ES-I3 (cell line): ENCODE results near the gene MTX1.
A peak's percentile ranks its signal among the peaks of the same experiment; 100 is the strongest.
"Not testable (repeated sequence)": the region's sequence is repeated elsewhere in the genome, so short reads cannot be mapped to it uniquely, and the experiment has no call there.

Experiments
- H3K36me3 ChIP-seq: 2 replicates; pipeline ENCODE4 v1.6.1; 2013; ENCODE audit warnings: mild to moderate bottlenecking, low read length, control low read depth, moderate library complexity; ENCODE audit not compliant: insufficient read depth
- H3K4me1 ChIP-seq: 2 replicates; pipeline ENCODE4 v1.6.1; 2013; ENCODE audit warnings: mild to moderate bottlenecking, control low read depth, low read length; ENCODE audit not compliant: insufficient read depth
- H3K9ac ChIP-seq: 2 replicates; pipeline ENCODE4 v1.6.1; 2013; ENCODE audit warnings: low read depth, mild to moderate bottlenecking, low read length, moderate library complexity
- H3K9me3 ChIP-seq: 2 replicates; pipeline ENCODE4 v1.6.1; 2013; ENCODE audit warnings: mild to moderate bottlenecking, low read length, moderate library complexity; ENCODE audit not compliant: control insufficient read depth, insufficient read depth

Gene MTX1

GRCh38 chr1:155220211-155220965, 11.9 kb downstream of the MTX1 start:
- H3K9ac ChIP-seq, H3K36me3 ChIP-seq, H3K9me3 ChIP-seq: not testable (repeated sequence)
- peaks cover 11% of the 10 kb centered on the region for H3K4me1 ChIP-seq

DNA sequence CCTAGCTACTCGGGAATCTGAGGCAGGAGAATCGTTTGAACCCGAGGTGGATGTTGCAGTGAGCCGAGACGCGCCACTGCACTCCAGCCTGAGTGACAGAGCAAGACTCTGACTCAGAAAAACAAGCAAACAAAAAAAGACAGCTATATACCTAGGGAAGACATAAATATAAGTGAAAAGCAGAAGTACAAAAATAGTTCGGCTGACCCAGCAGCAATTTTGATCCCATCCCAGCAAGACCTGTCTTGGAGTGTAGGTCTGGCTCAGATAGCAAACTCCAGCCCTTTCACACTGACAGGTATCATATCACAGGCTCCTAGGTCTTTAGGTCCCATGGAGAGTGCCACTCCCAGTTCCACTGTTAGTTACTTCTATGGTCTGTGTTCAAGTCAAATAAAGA, 14.6 kb downstream of the MTX1 start:
- peaks cover 22% of the 10 kb centered on the region for H3K4me1 ChIP-seq
- no peaks in the 10 kb centered on the region for H3K36me3 ChIP-seq
- H3K9me3 ChIP-seq = no peaks in the 10 kb centered on the region
- no peak overlapping the region for H3K9ac ChIP-seq

- H3K9me3 ChIP-seq, H3K36me3 ChIP-seq, H3K9ac ChIP-seq: not testable (repeated sequence)
- peaks cover 22% of the 10 kb centered on the region for H3K4me1 ChIP-seq
Observed at GRCh38 chr1:155225404-155225759, 16.9 kb downstream of the MTX1 start.

GRCh38 chr1:155226188-155226909, 17.9 kb downstream of the MTX1 start:
- Histone ChIP-seq H3K36me3 (no peaks in the 10 kb centered on the region), H3K9ac (peak overlapping the region; percentile 77), H3K4me1 (peaks cover 22% of the 10 kb centered on the region), H3K9me3 (no peaks in the 10 kb centered on the region)

GRCh38 chr1:155226910-155227260, 18.4 kb downstream of the MTX1 start:
- Histone ChIP-seq H3K9me3 (no peaks in the 10 kb centered on the region), H3K9ac (peak overlapping the region; percentile 77), H3K36me3 (no peaks in the 10 kb centered on the region), H3K4me1 (peaks cover 22% of the 10 kb centered on the region)

DNA sequence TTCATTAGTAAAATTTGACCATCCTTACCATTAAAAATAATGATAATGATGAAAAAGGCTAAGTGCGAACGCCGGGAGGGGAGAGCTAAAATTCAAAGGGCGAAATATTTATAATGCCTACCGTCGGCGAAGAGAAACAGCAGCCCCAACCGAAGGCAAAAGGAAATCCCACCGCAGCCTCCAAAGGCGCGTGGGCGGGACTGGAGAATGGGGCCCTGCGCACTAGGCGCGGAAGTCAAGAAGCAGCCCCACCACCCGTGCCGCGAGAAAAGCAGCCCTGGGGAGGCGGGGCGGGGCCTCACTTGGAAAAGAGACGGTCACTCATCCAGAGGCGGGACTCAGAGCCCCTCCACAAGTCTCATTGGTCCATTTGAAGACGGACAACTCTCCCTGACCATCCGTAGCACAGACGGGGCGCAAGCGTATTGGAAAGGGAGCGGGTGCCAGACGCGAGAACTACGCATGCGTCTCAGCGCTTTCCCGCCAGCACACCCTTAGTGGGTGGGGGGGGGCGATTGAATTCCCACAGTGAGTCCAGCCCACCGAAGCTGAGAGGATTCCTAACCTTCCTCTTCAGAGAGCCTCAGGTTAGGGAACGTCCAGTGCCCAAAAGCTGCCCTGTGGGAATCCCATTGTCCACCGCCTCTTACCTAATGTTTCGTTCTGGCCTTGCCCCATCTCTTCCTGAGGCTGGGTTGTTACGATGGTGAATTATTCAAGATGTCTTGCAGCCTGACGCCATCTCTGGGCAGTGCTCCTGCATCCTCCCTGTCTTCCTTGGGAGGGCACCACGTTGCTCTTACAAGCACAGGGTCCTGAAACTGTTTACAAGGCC, 19.0 kb downstream of the MTX1 start:
- peaks cover 22% of the 10 kb centered on the region for H3K4me1 ChIP-seq
- no peaks in the 10 kb centered on the region for H3K9me3 ChIP-seq
- H3K9ac ChIP-seq = peak overlapping the region; percentile 77
- no peaks in the 10 kb centered on the region for H3K36me3 ChIP-seq

- H3K4me1 ChIP-seq = peaks cover 22% of the 10 kb centered on the region
- peak overlapping the region; percentile 64 for H3K9ac ChIP-seq
- no peaks in the 10 kb centered on the region for H3K9me3 ChIP-seq
- H3K36me3 ChIP-seq = no peaks in the 10 kb centered on the region
Observed at GRCh38 chr1:155228096-155228427, 19.6 kb downstream of the MTX1 start.

GRCh38 chr1:155231302-155231701, 22.8 kb downstream of the MTX1 start:
- H3K9ac ChIP-seq, H3K36me3 ChIP-seq, H3K4me1 ChIP-seq, H3K9me3 ChIP-seq: not testable (repeated sequence)

DNA sequence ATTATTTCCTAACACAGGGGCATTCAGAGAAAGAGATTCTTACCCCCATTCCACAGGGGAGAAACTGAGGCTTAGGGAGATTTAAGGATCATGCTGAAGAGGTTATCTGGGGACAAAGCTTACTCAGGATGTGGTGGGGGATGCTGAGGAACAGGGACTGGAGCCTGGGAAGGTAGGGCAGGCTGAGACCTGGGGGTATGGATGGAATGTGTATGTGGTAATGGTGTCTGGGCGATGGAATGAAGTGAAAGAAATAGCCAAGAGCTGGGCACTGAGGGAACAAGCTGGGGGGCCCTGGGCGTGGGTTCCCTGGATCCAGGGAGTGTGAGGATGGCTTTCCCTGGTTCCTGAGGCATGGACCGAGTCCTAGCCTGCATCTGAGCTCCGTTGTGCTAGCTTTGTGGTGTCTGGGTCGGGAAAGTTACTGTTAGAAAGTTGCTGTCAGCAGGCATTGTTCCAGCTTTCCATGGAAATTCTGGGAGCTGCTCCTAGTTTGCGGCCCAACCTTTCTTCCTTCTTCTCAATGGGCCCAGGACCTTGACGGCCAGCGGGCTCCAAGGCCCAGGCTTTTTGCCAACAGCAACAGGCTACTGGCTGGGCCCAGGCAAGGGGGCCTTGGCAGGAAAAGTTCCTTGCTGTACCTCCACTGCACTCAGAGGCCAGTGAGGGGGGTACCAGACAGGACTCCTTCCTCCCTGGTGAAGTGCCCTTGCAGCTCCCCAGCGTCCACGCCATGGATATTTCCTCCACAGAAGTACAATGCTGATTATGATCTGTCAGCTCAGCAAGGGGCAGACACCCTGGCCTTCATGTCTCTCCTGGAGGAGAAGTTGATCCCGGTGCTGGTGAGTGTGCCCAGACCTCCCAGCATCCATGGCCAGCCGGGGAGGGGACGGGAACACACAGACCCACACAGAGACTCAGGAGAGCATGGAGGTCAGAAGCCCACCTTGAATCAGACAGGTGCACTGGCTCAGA, 23.8 kb downstream of the MTX1 start:
- not testable (repeated sequence) for H3K4me1 ChIP-seq, H3K9ac ChIP-seq, H3K9me3 ChIP-seq, H3K36me3 ChIP-seq

- H3K9me3 ChIP-seq, H3K36me3 ChIP-seq, H3K4me1 ChIP-seq, H3K9ac ChIP-seq: not testable (repeated sequence)
Observed at GRCh38 chr1:155233502-155233901, 25.0 kb downstream of the MTX1 start.

DNA sequence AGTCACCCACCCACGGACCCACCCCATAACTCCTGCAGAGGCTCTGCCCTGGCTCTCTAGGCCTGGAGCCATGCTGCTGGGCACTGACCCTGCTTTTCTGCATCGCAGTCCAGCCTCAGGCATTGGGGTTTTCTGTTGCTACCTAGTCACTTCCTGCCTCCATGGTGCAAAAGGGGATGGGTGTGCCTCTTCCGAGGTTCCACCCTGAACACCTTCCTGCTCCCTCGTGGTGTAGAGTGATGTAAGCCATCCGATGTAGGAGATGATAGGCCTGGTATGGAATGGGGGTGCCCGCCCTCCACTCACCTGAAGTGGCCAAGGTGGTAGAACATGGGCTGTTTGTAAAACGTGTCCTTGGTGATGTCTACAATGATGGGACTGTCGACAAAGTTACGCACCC, 26.9 kb downstream of the MTX1 start:
- H3K4me1 ChIP-seq, H3K9ac ChIP-seq, H3K36me3 ChIP-seq: not testable (repeated sequence)

DNA sequence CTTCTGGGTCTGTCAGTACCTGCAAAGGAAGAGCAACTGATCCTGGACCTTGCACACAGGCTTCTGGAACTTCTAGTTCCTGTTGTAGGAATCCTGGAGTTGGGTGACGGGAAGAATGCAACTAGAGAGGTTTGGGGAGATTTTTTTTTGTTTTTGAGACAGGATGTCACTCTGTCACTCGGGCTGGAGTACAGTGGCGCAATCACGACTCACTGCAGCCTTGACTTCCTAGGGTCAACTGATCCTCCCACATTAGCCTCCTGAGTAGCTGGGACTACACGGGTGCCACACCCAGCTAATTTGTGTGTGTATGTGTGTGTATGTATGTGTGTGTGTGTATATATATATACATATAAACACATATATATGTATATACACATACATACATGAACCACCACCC, 28.0 kb downstream of the MTX1 start:
- Histone ChIP-seq H3K36me3 (no peaks in the 10 kb centered on the region), H3K4me1 (no peaks in the 10 kb centered on the region), H3K9ac (no peak overlapping the region), H3K9me3 (no peaks in the 10 kb centered on the region)

More for the DNA sequence above, 26.9 kb downstream of the MTX1 start:
- not testable (repeated sequence) for H3K9me3 ChIP-seq

- Histone ChIP-seq H3K4me1 (peaks cover 5% of the 10 kb centered on the region; the same call in 1 of the 2 replicates), H3K36me3 (no peaks in the 10 kb centered on the region), H3K9me3 (no peaks in the 10 kb centered on the region), H3K9ac (no peak overlapping the region; the same call in 1 of the 2 replicates)
Observed at GRCh38 chr1:155241069-155241679, 32.7 kb downstream of the MTX1 start.
